ENCODE data around the gene HSD17B1. TPM values are rescaled to one million over a fixed set of nuclear protein-coding genes. Genes with fewer than 3 reads are reported as not detected.
"Not testable (repeated sequence)": the region's sequence is repeated elsewhere in the genome, so short reads cannot be mapped to it uniquely, and the experiment has no call there.

Gene HSD17B1
- total RNA-seq, 1 donor from 2014 or later, result 1.8 TPM

DNA sequence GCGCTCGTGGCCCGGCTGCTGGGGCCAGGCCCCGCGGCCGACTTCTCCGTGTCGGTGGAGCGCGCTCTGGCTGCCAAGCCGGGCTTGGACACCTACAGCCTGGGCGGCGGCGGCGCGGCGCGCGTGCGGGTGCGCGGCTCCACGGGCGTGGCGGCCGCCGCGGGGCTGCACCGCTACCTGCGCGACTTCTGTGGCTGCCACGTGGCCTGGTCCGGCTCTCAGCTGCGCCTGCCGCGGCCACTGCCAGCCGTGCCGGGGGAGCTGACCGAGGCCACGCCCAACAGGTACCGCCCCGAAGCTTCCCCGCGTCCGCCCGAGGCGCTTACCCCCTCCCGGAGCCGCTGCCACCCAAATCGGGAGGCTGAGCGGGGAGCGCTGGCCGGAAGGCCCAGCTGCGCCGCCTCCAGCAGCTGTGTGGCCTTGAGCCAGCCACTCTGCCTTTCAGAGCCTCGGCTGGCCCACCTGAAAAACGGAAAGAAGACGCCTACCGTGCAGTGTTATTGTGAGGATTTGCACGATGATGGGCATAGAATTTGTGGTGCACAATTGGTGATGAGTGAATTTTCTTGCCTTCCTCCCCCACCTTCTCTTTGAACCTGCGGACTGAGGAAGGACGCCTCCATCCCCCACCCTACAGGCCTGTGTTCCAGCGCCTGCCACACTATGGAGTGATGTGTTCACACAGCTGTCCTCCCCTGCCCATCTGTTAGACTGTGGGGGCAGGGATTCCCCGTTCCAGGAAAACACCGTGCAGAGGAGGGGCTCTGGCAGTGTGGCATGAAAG lies 16.2 kb upstream of the HSD17B1 start:
- H3K27me3 ChIP-seq (ENCODE audit: control insufficient read depth, insufficient read depth, low read length), result no peaks in the 10 kb centered on the region

DNA sequence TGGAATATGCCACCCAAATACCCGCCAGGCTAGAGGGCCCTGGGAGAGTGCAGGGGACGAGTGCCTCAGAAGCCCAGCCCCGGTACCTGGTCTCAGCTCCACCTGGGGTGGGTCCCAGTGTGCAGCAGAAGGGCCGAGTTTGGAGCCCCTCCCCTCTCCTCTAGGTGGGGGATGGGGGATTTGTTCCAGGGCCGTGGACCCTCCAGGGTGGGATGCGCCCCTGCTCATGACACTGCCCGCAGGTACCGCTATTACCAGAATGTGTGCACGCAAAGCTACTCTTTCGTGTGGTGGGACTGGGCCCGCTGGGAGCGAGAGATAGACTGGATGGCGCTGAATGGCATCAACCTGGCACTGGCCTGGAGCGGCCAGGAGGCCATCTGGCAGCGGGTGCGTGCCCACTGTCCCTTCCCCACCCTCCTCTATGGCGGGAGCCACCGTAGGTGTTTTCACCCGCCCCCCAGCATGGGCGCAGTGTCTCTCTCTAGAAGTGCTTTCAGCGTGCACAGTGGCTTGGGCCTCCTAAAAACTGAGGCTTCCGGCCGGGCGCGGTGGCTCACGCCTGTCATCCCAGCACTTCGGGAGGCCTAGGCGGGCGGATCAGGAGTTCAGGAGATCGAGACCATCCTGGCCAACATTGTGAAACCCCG lies 15.4 kb upstream of the HSD17B1 start:
- no peaks in the 10 kb centered on the region for H3K27me3 ChIP-seq (ENCODE audit: control insufficient read depth, insufficient read depth, low read length)
- H3K36me3 ChIP-seq (ENCODE audit: control insufficient read depth, insufficient read depth, low read length), result no peaks in the 10 kb centered on the region
- no peak for DNase-seq (ENCODE audit: low read depth)
- TF ChIP-seq, protein P1, sequence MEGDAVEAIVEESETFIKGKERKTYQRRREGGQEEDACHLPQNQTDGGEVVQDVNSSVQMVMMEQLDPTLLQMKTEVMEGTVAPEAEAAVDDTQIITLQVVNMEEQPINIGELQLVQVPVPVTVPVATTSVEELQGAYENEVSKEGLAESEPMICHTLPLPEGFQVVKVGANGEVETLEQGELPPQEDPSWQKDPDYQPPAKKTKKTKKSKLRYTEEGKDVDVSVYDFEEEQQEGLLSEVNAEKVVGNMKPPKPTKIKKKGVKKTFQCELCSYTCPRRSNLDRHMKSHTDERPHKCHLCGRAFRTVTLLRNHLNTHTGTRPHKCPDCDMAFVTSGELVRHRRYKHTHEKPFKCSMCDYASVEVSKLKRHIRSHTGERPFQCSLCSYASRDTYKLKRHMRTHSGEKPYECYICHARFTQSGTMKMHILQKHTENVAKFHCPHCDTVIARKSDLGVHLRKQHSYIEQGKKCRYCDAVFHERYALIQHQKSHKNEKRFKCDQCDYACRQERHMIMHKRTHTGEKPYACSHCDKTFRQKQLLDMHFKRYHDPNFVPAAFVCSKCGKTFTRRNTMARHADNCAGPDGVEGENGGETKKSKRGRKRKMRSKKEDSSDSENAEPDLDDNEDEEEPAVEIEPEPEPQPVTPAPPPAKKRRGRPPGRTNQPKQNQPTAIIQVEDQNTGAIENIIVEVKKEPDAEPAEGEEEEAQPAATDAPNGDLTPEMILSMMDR (IDR thresholded peaks at IDR 0.05; ENCODE audit: insufficient read depth, low read length, poor library complexity, severe bottlenecking), result no peak
- H3K4me3 ChIP-seq (ENCODE audit: low read depth, low read length), result peak overlapping the region; percentile 49

More for the DNA sequence above, 16.2 kb upstream of the HSD17B1 start:
- no peak for DNase-seq (ENCODE audit: low read depth)
- H3K4me3 ChIP-seq (ENCODE audit: low read depth, low read length), result peak overlapping the region; percentile 49
- H3K36me3 ChIP-seq (ENCODE audit: control insufficient read depth, insufficient read depth, low read length), result no peaks in the 10 kb centered on the region
- TF ChIP-seq, protein P1 (IDR thresholded peaks at IDR 0.05; ENCODE audit: insufficient read depth, low read length, poor library complexity, severe bottlenecking), result no peak

DNA sequence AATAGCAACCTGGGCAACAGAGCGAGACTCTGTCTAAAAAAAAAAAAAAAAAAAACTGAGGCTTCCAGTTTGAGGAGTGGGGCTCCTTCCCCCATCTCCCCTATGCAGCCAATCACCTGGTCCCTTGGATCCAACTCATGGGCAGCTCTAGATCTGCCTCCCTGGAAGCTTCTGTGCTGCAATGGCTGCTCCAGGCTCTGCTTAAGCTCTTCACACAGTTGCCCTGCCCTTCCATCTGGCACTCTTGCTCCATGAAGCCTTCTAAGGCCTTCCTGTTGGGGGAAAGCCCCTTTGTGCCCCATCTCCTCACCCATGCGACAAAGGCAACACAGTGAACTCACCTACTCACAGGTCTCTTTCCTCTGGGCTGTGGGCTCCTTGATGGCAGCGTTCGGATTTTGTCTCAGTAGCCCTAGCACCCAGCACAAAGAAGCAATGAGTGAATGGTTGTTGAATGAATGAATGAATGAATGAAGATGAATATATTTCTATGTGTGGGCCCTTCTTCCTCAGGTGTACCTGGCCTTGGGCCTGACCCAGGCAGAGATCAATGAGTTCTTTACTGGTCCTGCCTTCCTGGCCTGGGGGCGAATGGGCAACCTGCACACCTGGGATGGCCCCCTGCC lies 14.8 kb upstream of the HSD17B1 start:
- Histone ChIP-seq H3K36me3 (ENCODE audit: control insufficient read depth, insufficient read depth, low read length) (peaks cover 1% of the 10 kb centered on the region), H3K27me3 (ENCODE audit: control insufficient read depth, insufficient read depth, low read length) (no peaks in the 10 kb centered on the region), H3K4me3 (ENCODE audit: low read depth, low read length) (no peak overlapping the region)
- DNase-seq (ENCODE audit: low read depth), result no peak
- TF ChIP-seq, protein P1 (IDR thresholded peaks at IDR 0.05; ENCODE audit: insufficient read depth, low read length, poor library complexity, severe bottlenecking), result no peak

DNA sequence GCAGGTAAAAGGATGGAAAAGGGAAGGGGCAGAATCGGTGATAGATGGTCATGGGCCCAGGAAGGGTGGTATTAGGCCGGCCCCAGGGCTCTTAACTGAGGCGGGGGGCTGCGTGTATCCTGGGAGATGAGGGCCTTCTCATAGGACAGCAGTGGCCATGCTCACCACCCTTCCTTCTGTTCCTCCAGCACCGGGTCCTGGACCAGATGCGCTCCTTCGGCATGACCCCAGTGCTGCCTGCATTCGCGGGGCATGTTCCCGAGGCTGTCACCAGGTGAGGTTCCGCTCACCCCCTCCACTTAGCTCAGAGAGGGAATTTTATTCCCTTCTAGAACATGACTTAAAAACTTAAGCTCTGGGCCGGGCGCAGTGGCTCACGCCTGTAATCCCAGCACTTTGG lies 14.2 kb upstream of the HSD17B1 start:
- peaks cover 1% of the 10 kb centered on the region for H3K36me3 ChIP-seq (ENCODE audit: control insufficient read depth, insufficient read depth, low read length)
- TF ChIP-seq, protein P1 (IDR thresholded peaks at IDR 0.05; ENCODE audit: insufficient read depth, low read length, poor library complexity, severe bottlenecking), result no peak
- H3K27me3 ChIP-seq (ENCODE audit: control insufficient read depth, insufficient read depth, low read length), result no peaks in the 10 kb centered on the region
- no peak for DNase-seq (ENCODE audit: low read depth)
- no peak overlapping the region for H3K4me3 ChIP-seq (ENCODE audit: low read depth, low read length)

DNA sequence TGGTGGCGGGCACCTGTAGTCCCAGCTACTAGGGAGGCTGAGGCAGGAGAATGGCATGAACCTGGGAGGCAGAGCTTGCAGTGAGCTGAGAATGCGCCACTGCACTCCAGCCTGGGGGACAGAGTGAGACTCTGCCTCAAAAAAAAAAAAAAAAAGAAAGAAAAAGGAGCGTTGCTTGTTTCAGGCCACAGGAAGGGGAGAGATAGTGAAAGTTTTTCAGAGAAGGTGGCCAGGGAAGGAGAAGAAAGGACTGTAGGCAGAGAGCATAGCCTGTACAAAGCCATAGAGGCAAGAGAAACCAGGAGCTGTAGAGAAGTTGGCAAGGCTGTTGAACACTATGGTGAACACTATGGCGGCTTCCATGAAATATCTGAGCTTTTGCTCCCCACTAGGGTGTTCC lies 12.2 kb upstream of the HSD17B1 start:
- H3K4me3 ChIP-seq (ENCODE audit: low read depth, low read length); H3K27me3 ChIP-seq (ENCODE audit: control insufficient read depth, insufficient read depth, low read length); H3K36me3 ChIP-seq (ENCODE audit: control insufficient read depth, insufficient read depth, low read length); DNase-seq (ENCODE audit: low read depth): not testable (repeated sequence)

DNA sequence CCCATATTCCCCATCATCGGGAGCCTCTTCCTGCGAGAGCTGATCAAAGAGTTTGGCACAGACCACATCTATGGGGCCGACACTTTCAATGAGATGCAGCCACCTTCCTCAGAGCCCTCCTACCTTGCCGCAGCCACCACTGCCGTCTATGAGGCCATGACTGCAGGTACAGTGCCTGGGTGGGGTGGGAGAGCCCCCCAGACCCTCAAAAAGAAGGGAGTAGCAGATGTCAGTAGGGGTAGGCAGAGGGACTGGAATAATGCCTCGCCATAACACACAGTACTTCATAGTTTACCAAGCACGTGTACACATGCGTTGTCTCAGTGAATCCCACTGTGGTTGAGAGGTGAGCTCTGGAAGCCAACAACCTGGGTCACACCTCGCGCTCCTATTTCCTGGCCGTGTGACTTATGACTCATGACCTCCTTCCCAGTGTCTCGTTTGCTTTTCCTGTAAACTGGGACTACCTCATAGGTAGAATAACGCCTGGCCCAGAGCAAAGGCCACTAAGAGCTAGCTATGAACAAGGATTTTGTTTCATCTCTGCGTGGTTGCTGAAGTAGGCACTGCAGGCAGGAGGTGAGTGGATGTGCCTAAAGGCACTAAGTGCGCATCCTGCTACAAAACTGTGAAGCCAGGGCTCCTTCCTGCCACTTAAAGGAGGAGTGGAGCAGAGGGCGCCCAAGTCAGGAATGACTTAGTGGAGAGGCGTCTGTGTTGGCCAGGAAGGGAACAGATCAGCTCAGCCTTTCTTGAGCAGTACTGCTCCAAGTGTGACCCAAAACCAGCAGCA lies 11.5 kb upstream of the HSD17B1 start:
- H3K27me3 ChIP-seq (ENCODE audit: control insufficient read depth, insufficient read depth, low read length), result no peaks in the 10 kb centered on the region
- TF ChIP-seq, protein P1 (IDR thresholded peaks at IDR 0.05; ENCODE audit: insufficient read depth, low read length, poor library complexity, severe bottlenecking), result no peak
- no peak overlapping the region for H3K4me3 ChIP-seq (ENCODE audit: low read depth, low read length)
- no peak for DNase-seq (ENCODE audit: low read depth)
- H3K36me3 ChIP-seq (ENCODE audit: control insufficient read depth, insufficient read depth, low read length), result peaks cover 1% of the 10 kb centered on the region
